Measurements from ENCODE around the gene VPS8. TPM values are rescaled to one million over a fixed set of nuclear protein-coding genes. Genes with fewer than 3 reads are reported as not detected.

Gene VPS8
- total RNA-seq, 1 donor = 95.2 TPM

DNA sequence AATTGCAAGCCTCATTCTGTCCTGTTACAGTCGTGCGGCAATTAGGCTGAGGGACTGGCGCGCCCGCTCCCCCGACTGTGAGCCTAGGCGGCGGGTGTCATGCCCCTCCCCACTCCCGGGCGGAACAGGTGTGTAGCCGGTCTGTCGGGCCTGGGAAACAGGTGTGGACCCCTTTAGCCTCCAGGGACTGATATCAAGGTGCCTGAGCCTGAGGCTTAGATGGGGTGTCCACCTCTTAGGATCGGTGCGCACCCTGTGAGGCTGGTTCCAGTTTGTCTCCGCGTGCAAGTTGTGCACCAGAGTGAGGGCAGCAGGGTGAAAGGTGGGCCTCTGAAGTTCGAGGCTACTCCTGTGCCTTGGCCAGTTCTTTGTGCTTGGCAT is 686 bp downstream of the VPS8 start:
- Histone ChIP-seq H3K27me3 (ENCODE audit: insufficient read depth, low read length) (no peaks in the 10 kb centered on the region), H3K4me1 (ENCODE audit: insufficient read depth, low read length) (peaks cover 24% of the 10 kb centered on the region), H3K9me3 (ENCODE audit: low read depth, low read length) (no peaks in the 10 kb centered on the region), H3K27ac (ENCODE audit: low read depth, low read length) (peak overlapping the region; percentile 79), H4K20me1 (ENCODE audit: insufficient read depth, low read length) (peaks cover 9% of the 10 kb centered on the region), H3K4me2 (ENCODE audit: insufficient read depth, low read length) (peak overlapping the region; percentile 95), H3K4me3 (ENCODE audit: insufficient read depth, low read length) (peak overlapping the region; percentile 92), H2AFZ (ENCODE audit: low read length) (peak overlapping the region; percentile 97), H3K36me3 (ENCODE audit: insufficient read depth, low read length) (no peaks in the 10 kb centered on the region), H3K79me2 (ENCODE audit: insufficient read depth, low read length) (peaks cover 48% of the 10 kb centered on the region)
- DNase-seq (ENCODE audit: insufficient read length, low spot score, missing footprints) = no peak
- TF ChIP-seq, protein P1, sequence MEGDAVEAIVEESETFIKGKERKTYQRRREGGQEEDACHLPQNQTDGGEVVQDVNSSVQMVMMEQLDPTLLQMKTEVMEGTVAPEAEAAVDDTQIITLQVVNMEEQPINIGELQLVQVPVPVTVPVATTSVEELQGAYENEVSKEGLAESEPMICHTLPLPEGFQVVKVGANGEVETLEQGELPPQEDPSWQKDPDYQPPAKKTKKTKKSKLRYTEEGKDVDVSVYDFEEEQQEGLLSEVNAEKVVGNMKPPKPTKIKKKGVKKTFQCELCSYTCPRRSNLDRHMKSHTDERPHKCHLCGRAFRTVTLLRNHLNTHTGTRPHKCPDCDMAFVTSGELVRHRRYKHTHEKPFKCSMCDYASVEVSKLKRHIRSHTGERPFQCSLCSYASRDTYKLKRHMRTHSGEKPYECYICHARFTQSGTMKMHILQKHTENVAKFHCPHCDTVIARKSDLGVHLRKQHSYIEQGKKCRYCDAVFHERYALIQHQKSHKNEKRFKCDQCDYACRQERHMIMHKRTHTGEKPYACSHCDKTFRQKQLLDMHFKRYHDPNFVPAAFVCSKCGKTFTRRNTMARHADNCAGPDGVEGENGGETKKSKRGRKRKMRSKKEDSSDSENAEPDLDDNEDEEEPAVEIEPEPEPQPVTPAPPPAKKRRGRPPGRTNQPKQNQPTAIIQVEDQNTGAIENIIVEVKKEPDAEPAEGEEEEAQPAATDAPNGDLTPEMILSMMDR (IDR thresholded peaks at IDR 0.05; ENCODE audit: extremely low read depth, low read depth, low read length) = no peak

DNA sequence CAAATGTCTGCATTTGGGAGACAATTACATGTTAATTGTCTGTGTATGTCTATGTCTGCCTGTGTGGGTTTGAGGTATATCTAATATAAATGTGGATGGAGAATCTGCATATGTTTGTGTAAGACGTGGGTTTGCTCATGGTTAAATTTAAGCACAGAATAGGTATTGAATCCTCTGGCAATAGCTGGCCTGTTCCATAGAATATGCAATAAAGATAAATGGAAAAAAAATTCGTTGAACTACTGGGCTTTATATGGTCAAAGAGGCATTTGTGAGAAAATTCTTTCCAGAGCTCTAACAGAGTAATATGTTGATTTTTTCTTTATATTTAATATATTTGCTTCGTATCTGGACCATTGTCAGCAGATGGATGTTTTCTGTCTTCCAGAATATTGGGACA is 1.4 kb downstream of the VPS8 start:
- Histone ChIP-seq H4K20me1 (ENCODE audit: insufficient read depth, low read length) (peaks cover 9% of the 10 kb centered on the region), H3K4me3 (ENCODE audit: insufficient read depth, low read length) (peak overlapping the region; percentile 92), H3K79me2 (ENCODE audit: insufficient read depth, low read length) (peaks cover 48% of the 10 kb centered on the region), H3K27ac (ENCODE audit: low read depth, low read length) (no peak overlapping the region), H3K4me1 (ENCODE audit: insufficient read depth, low read length) (peaks cover 24% of the 10 kb centered on the region), H3K9me3 (ENCODE audit: low read depth, low read length) (no peaks in the 10 kb centered on the region), H3K36me3 (ENCODE audit: insufficient read depth, low read length) (no peaks in the 10 kb centered on the region), H2AFZ (ENCODE audit: low read length) (no peak overlapping the region), H3K27me3 (ENCODE audit: insufficient read depth, low read length) (no peaks in the 10 kb centered on the region), H3K4me2 (ENCODE audit: insufficient read depth, low read length) (peak overlapping the region; percentile 95)
- TF ChIP-seq, protein P1 (IDR thresholded peaks at IDR 0.05; ENCODE audit: extremely low read depth, low read depth, low read length) = no peak
- no peak for DNase-seq (ENCODE audit: insufficient read length, low spot score, missing footprints)

DNA sequence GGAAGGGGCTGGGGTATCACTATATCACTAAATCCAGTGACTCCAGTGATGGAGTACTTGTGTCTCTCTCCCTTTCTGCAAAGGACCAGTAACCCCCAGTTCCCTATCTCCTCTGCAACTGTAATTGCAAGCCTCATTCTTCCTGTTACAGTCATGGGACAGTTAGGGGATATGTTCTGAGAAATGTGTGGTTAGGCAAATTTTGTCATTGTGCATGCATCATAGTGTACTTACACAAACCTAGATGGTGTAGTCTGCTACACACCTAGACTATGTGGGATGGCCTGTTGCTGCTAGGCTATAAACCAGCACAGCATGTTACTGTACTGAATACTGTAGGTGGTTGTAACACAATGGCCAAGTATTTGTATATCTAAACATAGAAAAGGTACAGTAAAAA is 2.2 kb downstream of the VPS8 start:
- Histone ChIP-seq H4K20me1 (ENCODE audit: insufficient read depth, low read length) (peaks cover 9% of the 10 kb centered on the region), H3K36me3 (ENCODE audit: insufficient read depth, low read length) (no peaks in the 10 kb centered on the region), H3K79me2 (ENCODE audit: insufficient read depth, low read length) (peaks cover 52% of the 10 kb centered on the region), H3K9me3 (ENCODE audit: low read depth, low read length) (no peaks in the 10 kb centered on the region), H3K4me3 (ENCODE audit: insufficient read depth, low read length) (no peak overlapping the region), H3K27ac (ENCODE audit: low read depth, low read length) (peak overlapping the region; percentile 44), H2AFZ (ENCODE audit: low read length) (no peak overlapping the region), H3K27me3 (ENCODE audit: insufficient read depth, low read length) (no peaks in the 10 kb centered on the region), H3K4me2 (ENCODE audit: insufficient read depth, low read length) (no peak overlapping the region), H3K4me1 (ENCODE audit: insufficient read depth, low read length) (peaks cover 24% of the 10 kb centered on the region)
- TF ChIP-seq, protein P1 (IDR thresholded peaks at IDR 0.05; ENCODE audit: extremely low read depth, low read depth, low read length) = no peak
- DNase-seq (ENCODE audit: insufficient read length, low spot score, missing footprints) = no peak

DNA sequence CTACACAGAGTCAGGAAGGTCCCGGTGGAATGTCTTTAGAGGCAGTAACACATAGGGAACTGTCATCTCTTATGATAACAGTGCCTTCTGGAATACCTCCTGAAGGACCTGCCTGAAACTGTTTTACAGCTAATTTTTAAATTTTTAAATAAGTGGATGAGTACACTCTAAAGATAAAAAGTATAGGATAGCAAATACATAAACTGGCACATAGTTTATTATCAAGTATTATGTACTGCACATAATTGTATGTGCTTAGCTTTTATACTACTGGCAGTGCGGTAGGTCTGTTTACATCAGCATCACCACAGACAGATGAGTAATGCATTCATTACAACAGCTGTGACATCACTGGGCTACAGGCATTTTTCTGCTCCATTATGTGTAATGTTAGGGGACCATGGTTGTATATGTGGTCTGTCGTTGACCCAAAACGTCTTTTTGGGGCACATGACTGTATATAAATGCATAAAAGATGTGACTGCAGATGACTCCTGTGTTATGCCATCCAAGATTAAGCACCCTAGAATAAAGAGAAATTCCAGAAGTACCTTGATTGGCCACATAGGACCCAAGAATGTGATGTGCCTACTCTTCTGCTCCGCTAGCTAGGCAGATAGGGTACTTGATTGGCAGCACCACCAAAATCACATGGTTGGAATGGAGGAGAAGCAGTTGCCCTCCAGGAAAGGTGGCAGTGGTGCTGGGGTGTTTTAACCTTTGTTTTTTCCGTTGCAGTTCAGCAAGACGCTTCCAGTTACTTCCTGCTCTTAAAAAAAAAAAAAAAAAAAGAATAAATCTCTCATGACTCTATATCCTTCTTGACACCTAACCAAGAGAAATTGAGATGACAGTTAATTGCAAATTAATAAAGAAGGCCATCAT is 3.3 kb downstream of the VPS8 start:
- H3K4me1 ChIP-seq (ENCODE audit: insufficient read depth, low read length) = peaks cover 24% of the 10 kb centered on the region
- H3K27ac ChIP-seq (ENCODE audit: low read depth, low read length) = peak overlapping the region; percentile 52
- DNase-seq (ENCODE audit: insufficient read length, low spot score, missing footprints) = no peak
- no peak overlapping the region for H2AFZ ChIP-seq (ENCODE audit: low read length)
- peaks cover 54% of the 10 kb centered on the region for H3K79me2 ChIP-seq (ENCODE audit: insufficient read depth, low read length)
- H3K36me3 ChIP-seq (ENCODE audit: insufficient read depth, low read length) = no peaks in the 10 kb centered on the region
- H3K27me3 ChIP-seq (ENCODE audit: insufficient read depth, low read length) = no peaks in the 10 kb centered on the region
- H3K4me3 ChIP-seq (ENCODE audit: insufficient read depth, low read length) = no peak overlapping the region
- peaks cover 9% of the 10 kb centered on the region for H4K20me1 ChIP-seq (ENCODE audit: insufficient read depth, low read length)
- H3K4me2 ChIP-seq (ENCODE audit: insufficient read depth, low read length) = no peak overlapping the region
- TF ChIP-seq, protein P1 (IDR thresholded peaks at IDR 0.05; ENCODE audit: extremely low read depth, low read depth, low read length) = no peak
- no peaks in the 10 kb centered on the region for H3K9me3 ChIP-seq (ENCODE audit: low read depth, low read length)
